DOHH2 (cell line): ENCODE measurements around the gene NMNAT2.
"Not testable (repeated sequence)": the region's sequence is repeated elsewhere in the genome, so short reads cannot be mapped to it uniquely, and the experiment has no call there.

Source experiments
- H3F3A ChIP-seq: fragments of 200-600 bp; sonication (generic), shearing (Covaris generic); 2 replicates; pipeline ENCODE4 v1.6.0; 2016; ENCODE audit warnings: antibody characterized with exemption, mild to moderate bottlenecking; ENCODE audit not compliant: control insufficient read depth, insufficient read depth
- H3K27ac ChIP-seq: fragments of 200-600 bp; sonication (generic); 2 replicates; pipeline ENCODE4 v1.5.1; 2014; ENCODE audit warnings: low read depth, mild to moderate bottlenecking, low read length, moderate library complexity
- H3K27me3 ChIP-seq: fragments of 200-600 bp; sonication (generic); 2 replicates; pipeline ENCODE4 v1.6.1; 2014; ENCODE audit warnings: mild to moderate bottlenecking, low read length, mixed read lengths; ENCODE audit not compliant: control insufficient read depth
- H3K36me3 ChIP-seq: fragments of 200-600 bp; sonication (generic); 2 replicates; pipeline ENCODE4 v1.6.1; 2014; ENCODE audit warnings: mild to moderate bottlenecking, low read length, moderate library complexity, mixed read lengths; ENCODE audit not compliant: control insufficient read depth
- H3K4me1 ChIP-seq: fragments of 200-600 bp; sonication (generic); 2 replicates; pipeline ENCODE4 v1.6.1; 2014; ENCODE audit warnings: mild to moderate bottlenecking, low read length, mixed read lengths; ENCODE audit not compliant: control insufficient read depth
- H3K4me2 ChIP-seq: fragments of 200-600 bp; sonication (generic); 2 replicates; pipeline ENCODE4 v1.6.0; 2014; ENCODE audit warnings: mild to moderate bottlenecking, low read length, moderate library complexity
- H3K4me3 ChIP-seq: fragments of 200-600 bp; sonication (generic); 2 replicates; pipeline ENCODE4 v1.5.1; 2014; ENCODE audit warnings: mild to moderate bottlenecking, low read length, mixed read lengths
- H3K79me2 ChIP-seq: fragments of 200-600 bp; sonication (generic); 2 replicates; pipeline ENCODE4 v1.6.1; 2014; ENCODE audit warnings: mild to moderate bottlenecking, low read length, mixed read lengths; ENCODE audit not compliant: control insufficient read depth
- H3K9me2 ChIP-seq: fragments of 200-600 bp; sonication (generic); replicated peaks from 2 replicates; pipeline ENCODE4 v1.6.1; 2014; ENCODE audit warnings: mild to moderate bottlenecking, low read length, mixed read lengths; ENCODE audit not compliant: control insufficient read depth
- H3K9me3 ChIP-seq: fragments of 200-600 bp; sonication (generic); 2 replicates; pipeline ENCODE4 v1.6.1; 2014; ENCODE audit warnings: antibody characterized with exemption, low read length, mixed read lengths; ENCODE audit not compliant: control insufficient read depth, insufficient read depth
- H4K20me1 ChIP-seq: fragments of 200-600 bp; sonication (generic); 2 replicates; pipeline ENCODE4 v1.6.0; 2014; ENCODE audit warnings: low read depth, mild to moderate bottlenecking, antibody characterized with exemption, low read length, moderate library complexity; ENCODE audit not compliant: control insufficient read depth, insufficient read depth
- CTCF ChIP-seq: fragments of 200-600 bp; sonication (generic); IDR thresholded peaks from one replicate; pipeline ENCODE4 v1.5.1; 2014; ENCODE audit warnings: antibody characterized with exemption, mild to moderate bottlenecking, low read depth, low read length; ENCODE audit not compliant: poor library complexity, severe bottlenecking
- EZH2phosphoT487 ChIP-seq: fragments of 200-600 bp; sonication (generic); IDR thresholded peaks from 2 replicates; pipeline ENCODE4 v1.6.1; 2017; ENCODE audit warnings: borderline replicate concordance, mild to moderate bottlenecking, antibody characterized with exemption, low read length, moderate library complexity, mixed read lengths

The NMNAT2 gene

DNA sequence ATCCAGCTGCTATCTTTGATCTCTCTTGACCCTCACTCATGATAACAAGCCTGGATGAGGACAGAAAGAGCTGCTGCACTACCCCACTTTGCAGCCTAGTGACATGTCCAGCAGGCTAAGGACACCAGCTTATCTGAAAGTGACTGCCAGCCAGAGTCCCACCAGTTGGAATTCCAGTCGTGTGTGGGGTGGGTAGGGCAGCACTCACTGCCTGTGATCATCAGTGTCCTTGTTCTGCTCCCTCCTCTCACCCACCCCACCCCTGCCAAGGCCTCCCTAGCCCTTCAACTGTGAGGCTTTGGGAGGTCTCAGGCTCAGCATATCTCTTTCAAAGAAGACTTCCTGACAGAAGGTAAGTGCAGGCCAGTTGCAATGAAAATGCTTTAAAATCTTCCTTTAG, 15.5 kb upstream of the NMNAT2 start:
- Histone ChIP-seq H3K27ac (no peak overlapping the region), H3K4me1 (no peaks in the 10 kb centered on the region), H3K79me2 (no peaks in the 10 kb centered on the region), H3K9me2 (no peaks in the 10 kb centered on the region), H3K9me3 (no peaks in the 10 kb centered on the region), H3K27me3 (no peaks in the 10 kb centered on the region; the same call in 1 of the 2 replicates), H3K4me2 (no peak overlapping the region), H3K4me3 (no peak overlapping the region), H3K36me3 (no peaks in the 10 kb centered on the region), H3F3A (no peaks in the 10 kb centered on the region), H4K20me1 (no peaks in the 10 kb centered on the region)
- no peak for TF ChIP-seq CTCF
- no peak for TF ChIP-seq EZH2phosphoT487

- no peak for TF ChIP-seq EZH2phosphoT487
- no peak for TF ChIP-seq CTCF
- Histone ChIP-seq H3K9me3 (no peaks in the 10 kb centered on the region), H3K4me3 (no peak overlapping the region), H3K27ac (no peak overlapping the region), H3K79me2 (no peaks in the 10 kb centered on the region), H4K20me1 (no peaks in the 10 kb centered on the region), H3K9me2 (no peaks in the 10 kb centered on the region), H3K27me3 (no peaks in the 10 kb centered on the region; the same call in 1 of the 2 replicates), H3K36me3 (no peaks in the 10 kb centered on the region), H3K4me1 (no peaks in the 10 kb centered on the region), H3F3A (no peaks in the 10 kb centered on the region), H3K4me2 (no peak overlapping the region)
Measured at GRCh38 chr1:183432548-183432875, 14.3 kb upstream of the NMNAT2 start.

GRCh38 chr1:183431840-183432547, 13.8 kb upstream of the NMNAT2 start:
- H3K4me2 ChIP-seq = no peak overlapping the region
- H3K36me3 ChIP-seq = no peaks in the 10 kb centered on the region
- H3K4me1 ChIP-seq = no peaks in the 10 kb centered on the region
- H3K79me2 ChIP-seq = no peaks in the 10 kb centered on the region
- TF ChIP-seq EZH2phosphoT487 (no peak), CTCF (no peak)
- H3K4me3 ChIP-seq = no peak overlapping the region
- no peak overlapping the region for H3K27ac ChIP-seq
- H4K20me1 ChIP-seq = no peaks in the 10 kb centered on the region
- H3K27me3 ChIP-seq = no peaks in the 10 kb centered on the region; the same call in 1 of the 2 replicates
- no peaks in the 10 kb centered on the region for H3F3A ChIP-seq
- H3K9me3 ChIP-seq = no peaks in the 10 kb centered on the region
- H3K9me2 ChIP-seq = no peaks in the 10 kb centered on the region

GRCh38 chr1:183427591-183427990, 9.4 kb upstream of the NMNAT2 start:
- not testable (repeated sequence) for H3K36me3 ChIP-seq, H3K9me3 ChIP-seq, H3K9me2 ChIP-seq, H3K27me3 ChIP-seq, H3K79me2 ChIP-seq, H3F3A ChIP-seq, H3K4me3 ChIP-seq, H3K27ac ChIP-seq, H3K4me1 ChIP-seq, H4K20me1 ChIP-seq, H3K4me2 ChIP-seq
